Kidney (tissue), 14 donors: Measurements from ENCODE around the gene AMMECR1L. TPM values are rescaled to one million over a fixed set of nuclear protein-coding genes. Genes with fewer than 3 reads are reported as not detected.
A peak's percentile ranks its signal among the peaks of the same experiment; 100 is the strongest.

Source experiments
- DNase-seq, 5 donors: peaks; one replicate each; pipeline ENCODE4 v3.0.0-alpha.2; 2013 to 2020
- FAIRE-seq: peaks from 2 replicates; lab custom pipeline; 2012; peaks lifted over from hg19 to GRCh38; lab: Jason Lieb, UNC
- H3K27ac ChIP-seq, 2 donors: one replicate each; pipeline ENCODE4 v1.7.0; 2013; ENCODE audit warnings: low read depth in 2 of 2, low read length in 2 of 2, inconsistent platforms in 1 of 2
- H3K27me3 ChIP-seq: one replicate; pipeline ENCODE4 v1.7.1; 2013; ENCODE audit warnings: low read length, inconsistent platforms; ENCODE audit not compliant: control insufficient read depth, insufficient read depth
- H3K36me3 ChIP-seq, 3 donors: one replicate each; pipeline versions ENCODE4 v1.7.0 to v1.7.1; 2013; ENCODE audit warnings: low read length in 3 of 3, control low read depth in 1 of 3, inconsistent platforms in 1 of 3; ENCODE audit not compliant: insufficient read depth in 3 of 3, control insufficient read depth in 2 of 3
- H3K4me1 ChIP-seq, 3 donors: one replicate each; pipeline versions ENCODE4 v1.7.0 to v1.7.1; 2013; ENCODE audit warnings: low read length in 3 of 3, inconsistent platforms in 1 of 3, low read depth in 1 of 3; ENCODE audit not compliant: control insufficient read depth in 2 of 3, insufficient read depth in 2 of 3
- H3K4me3 ChIP-seq, 3 donors: one replicate each; pipeline versions ENCODE4 v1.7.0 to v1.8.1; 2013; ENCODE audit warnings: low read length in 3 of 3, control low read depth in 1 of 3, inconsistent platforms in 1 of 3
- H3K9ac ChIP-seq, 3 donors: one replicate each; pipeline versions ENCODE4 v1.7.0 to v1.7.1; 2013; ENCODE audit warnings: low read length in 3 of 3, control low read depth in 1 of 3, inconsistent platforms in 1 of 3
- H3K9me3 ChIP-seq, 3 donors: one replicate each; pipeline versions ENCODE4 v1.7.0 to v1.7.1; 2013; ENCODE audit warnings: low read length in 3 of 3, control low read depth in 1 of 3, inconsistent platforms in 1 of 3; ENCODE audit not compliant: control insufficient read depth in 2 of 3, insufficient read depth in 1 of 3
- intact Hi-C: fragments of 100-400 bp; cut with DNase I; formaldehyde crosslinking; loops from one replicate; pipeline ENCODE4 v1.11.1; 2022
- polyA plus RNA-seq: library from polyadenylated mRNA; stranded (reverse); fragments of 350-450 nt; fragmentation: Illumina TruSeq; extraction: RNeasy Lipid Tissue Mini Kit (QIAGEN cat#74804); gene quantifications from one replicate; pipeline ENCODE4 v1.2.3, GENCODE V29; 2014; ENCODE audit warnings: low read depth, low replicate concordance; ENCODE audit not compliant: insufficient read depth
- total RNA-seq: library from RNA; stranded (reverse); fragmentation: NEBNext Ultra II Directional; extraction: Animal tissue kit (Norgen Biotek cat#: 25700); gene quantifications from one replicate; pipeline ENCODE4 v1.2.1, GENCODE V29; 2021
- TF ChIP-seq, protein P1 (sequence below): IDR thresholded peaks from 3 replicates; pipeline ENCODE4 v1.5.1; 2012; ENCODE audit warnings: mild to moderate bottlenecking, moderate library complexity, borderline replicate concordance; ENCODE audit not compliant: insufficient read depth; ENCODE audit errors: extremely low read depth
- donor health status: control.
- donor health status: control.
- donor health status: control.
- donor health status: control.
- donor health status: control.
- donor health status: DM: yes; HTN: yes; CAD: no.
- donor health status: Normal renal cell carcinoma (clear cell type).

The AMMECR1L gene
- total and polyA plus RNA-seq, 2 donors from 2014 or later, result 6.3 to 16.4 TPM

DNA sequence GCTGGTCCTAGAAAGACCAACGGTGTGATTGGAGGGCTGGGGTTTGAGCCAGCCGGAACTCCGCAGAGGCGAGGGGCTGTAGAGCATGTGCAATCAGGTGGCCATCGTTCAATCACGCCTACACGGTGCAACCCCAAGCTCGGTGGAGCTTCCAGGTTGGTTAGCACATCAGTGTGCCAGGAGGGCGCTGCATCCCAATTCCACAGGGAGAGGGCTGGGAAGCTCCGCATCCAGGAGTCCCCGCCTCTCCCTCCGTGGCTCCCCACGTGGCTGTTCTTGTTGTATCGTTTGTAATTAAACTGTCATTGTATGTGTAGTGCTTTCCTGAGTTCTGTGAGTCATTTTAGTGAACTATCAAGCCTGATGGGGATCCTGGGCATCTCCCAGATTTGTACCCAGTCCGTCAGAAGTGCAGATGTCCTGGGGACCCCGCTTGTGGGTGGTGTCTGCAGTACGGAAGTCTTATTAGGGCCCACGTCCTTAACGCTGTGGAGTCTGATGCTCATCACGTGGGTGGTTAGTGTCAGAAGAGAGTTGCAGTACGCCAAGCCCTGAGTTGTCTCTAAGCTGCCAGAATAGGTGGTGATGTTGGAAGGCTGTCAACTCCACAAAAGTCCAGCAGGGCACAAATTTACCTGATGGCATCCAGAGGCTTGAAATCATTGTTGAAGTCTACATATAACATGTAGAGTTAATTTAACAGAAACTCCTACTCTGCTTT is 20.6 kb upstream of the AMMECR1L start:
- TF ChIP-seq, protein P1, sequence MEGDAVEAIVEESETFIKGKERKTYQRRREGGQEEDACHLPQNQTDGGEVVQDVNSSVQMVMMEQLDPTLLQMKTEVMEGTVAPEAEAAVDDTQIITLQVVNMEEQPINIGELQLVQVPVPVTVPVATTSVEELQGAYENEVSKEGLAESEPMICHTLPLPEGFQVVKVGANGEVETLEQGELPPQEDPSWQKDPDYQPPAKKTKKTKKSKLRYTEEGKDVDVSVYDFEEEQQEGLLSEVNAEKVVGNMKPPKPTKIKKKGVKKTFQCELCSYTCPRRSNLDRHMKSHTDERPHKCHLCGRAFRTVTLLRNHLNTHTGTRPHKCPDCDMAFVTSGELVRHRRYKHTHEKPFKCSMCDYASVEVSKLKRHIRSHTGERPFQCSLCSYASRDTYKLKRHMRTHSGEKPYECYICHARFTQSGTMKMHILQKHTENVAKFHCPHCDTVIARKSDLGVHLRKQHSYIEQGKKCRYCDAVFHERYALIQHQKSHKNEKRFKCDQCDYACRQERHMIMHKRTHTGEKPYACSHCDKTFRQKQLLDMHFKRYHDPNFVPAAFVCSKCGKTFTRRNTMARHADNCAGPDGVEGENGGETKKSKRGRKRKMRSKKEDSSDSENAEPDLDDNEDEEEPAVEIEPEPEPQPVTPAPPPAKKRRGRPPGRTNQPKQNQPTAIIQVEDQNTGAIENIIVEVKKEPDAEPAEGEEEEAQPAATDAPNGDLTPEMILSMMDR, result no peak
- intact Hi-C loops, result no loop called here
- H3K9ac ChIP-seq, result no peak overlapping the region
- no peaks in the 10 kb centered on the region for H3K36me3 ChIP-seq
- DNase-seq (no peak), FAIRE-seq (no peak)
- H3K9me3 ChIP-seq, result no peaks in the 10 kb centered on the region
- no peak overlapping the region for H3K27ac ChIP-seq
- H3K4me1 ChIP-seq, result no peaks in the 10 kb centered on the region
- no peaks in the 10 kb centered on the region for H3K27me3 ChIP-seq
- H3K4me3 ChIP-seq, result no peak overlapping the region

GRCh38 chr2:127901339-127902056 is 15.7 kb upstream of the AMMECR1L start:
- DNase-seq (peak in 2 of 5 donors; percentile 16 to 83), FAIRE-seq (no peak)
- Histone ChIP-seq H3K27ac (no peak overlapping the region), H3K9ac (no peak overlapping the region), H3K4me3 (no peak overlapping the region), H3K9me3 (no peaks in the 10 kb centered on the region), H3K4me1 (peaks cover 0 to 3% (median 0%) of the 10 kb centered on the region in 3 donors), H3K27me3 (no peaks in the 10 kb centered on the region), H3K36me3 (no peaks in the 10 kb centered on the region)
- TF ChIP-seq, protein P1, result no peak
- intact Hi-C loops, result no loop called here

DNA sequence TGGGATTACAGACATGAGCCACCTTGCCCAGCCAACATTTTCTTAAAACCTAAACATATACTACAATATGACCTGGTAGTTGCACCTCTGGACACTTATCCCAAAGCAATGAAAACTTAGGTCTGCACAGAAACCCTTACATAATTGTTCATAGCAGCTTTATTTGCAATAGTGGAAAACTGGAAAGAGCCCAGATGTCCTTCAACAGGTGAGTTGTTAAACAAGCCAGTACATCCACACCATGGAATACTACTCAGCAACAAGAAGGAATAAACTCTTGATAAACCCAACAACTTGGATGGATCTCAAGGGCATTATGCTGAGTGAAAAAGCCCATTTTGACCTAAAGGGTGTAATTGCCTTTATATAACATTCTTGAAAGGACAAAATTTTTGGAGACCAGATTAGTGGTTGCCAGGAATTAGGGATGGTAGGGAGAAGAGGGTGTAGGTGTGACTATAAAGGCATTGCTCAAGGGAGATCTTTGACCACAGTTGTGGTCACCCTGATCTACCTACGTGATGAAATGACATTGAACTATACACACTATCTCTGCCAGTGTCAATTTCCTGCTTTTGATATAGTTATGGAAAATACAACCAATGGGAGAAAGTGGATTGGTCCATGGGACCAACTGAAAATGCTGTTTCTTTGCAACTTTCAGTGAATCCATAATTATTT is 11.9 kb upstream of the AMMECR1L start:
- no peaks in the 10 kb centered on the region for H3K27me3 ChIP-seq
- TF ChIP-seq, protein P1, result no peak
- H3K4me3 ChIP-seq, result no peak overlapping the region
- no peak overlapping the region for H3K27ac ChIP-seq
- FAIRE-seq (no peak), DNase-seq (no peak)
- no peaks in the 10 kb centered on the region for H3K36me3 ChIP-seq
- H3K9ac ChIP-seq, result no peak overlapping the region
- peaks cover 0 to 3% (median 0%) of the 10 kb centered on the region in 3 donors for H3K4me1 ChIP-seq
- intact Hi-C loops, result no loop called here
- H3K9me3 ChIP-seq, result no peaks in the 10 kb centered on the region
